Activated B cell treated with CpG ODN at 0.5 μM for 24 hours (primary cell): ENCODE data around the gene GNAT3. TPM values are rescaled to one million over a fixed set of nuclear protein-coding genes. Genes with fewer than 3 reads are reported as not detected.

Source experiments
- ATAC-seq: fragments of 200-7000 bp; cut with Tn5 transposase; one replicate; pipeline ENCODE4 v1.10.0; 2021; ENCODE audit warnings: low read depth, mild to moderate bottlenecking, moderate library complexity
- CTCF ChIA-PET: fragments of 350-600 bp; sonication (Branson Sonifier 250); formaldehyde crosslinking; loops from one replicate; lab custom pipeline; 2021; ENCODE audit warnings: antibody characterized with exemption; lab: Charles Lee
- POLR2A ChIA-PET: fragments of 350-600 bp; sonication (Branson Sonifier 250); formaldehyde crosslinking; loops from one replicate; lab custom pipeline; 2021; ENCODE audit warnings: antibody characterized with exemption; lab: Charles Lee
- DNase-seq: peaks from one replicate; pipeline ENCODE4 v3.0.0; 2022
- H3K27ac Mint-ChIP-seq: one replicate; pipeline ENCODE4 v1.8.0; 2020; ENCODE audit warnings: mixed read lengths
- H3K27me3 Mint-ChIP-seq: one replicate; pipeline ENCODE4 v1.8.0; 2021; ENCODE audit warnings: mixed read lengths
- H3K36me3 Mint-ChIP-seq: one replicate; pipeline ENCODE4 v1.8.0; 2021; ENCODE audit warnings: low read depth, mixed read lengths
- H3K4me1 Mint-ChIP-seq: one replicate; pipeline ENCODE4 v1.8.0; 2021; ENCODE audit warnings: mixed read lengths
- H3K4me3 Mint-ChIP-seq: one replicate; pipeline ENCODE4 v1.8.0; 2020; ENCODE audit warnings: mild to moderate bottlenecking, mixed read lengths
- H3K9me3 Mint-ChIP-seq: one replicate; pipeline ENCODE4 v1.8.0; 2020; ENCODE audit warnings: mixed read lengths
- intact Hi-C: fragments of 100-400 bp; cut with micrococcal nuclease; formaldehyde crosslinking; loops from one replicate; pipeline ENCODE4 v1.15.1; 2024
- total RNA-seq: library from RNA; stranded (reverse); gene quantifications from 2 replicates; pipeline ENCODE4 v1.2.3, GENCODE V29; 2022
- TF ChIP-seq, protein P1 (sequence below): fragments of 200-600 bp; IDR thresholded peaks from one replicate; pipeline ENCODE4 v1.8.0; 2022; ENCODE audit warnings: antibody characterized with exemption, mild to moderate bottlenecking

GNAT3 gene
- total RNA-seq, 1 donor from 2014 or later, result not detected

- H3K4me1 Mint-ChIP-seq, result no peaks in the 10 kb centered on the region
- H3K4me3 Mint-ChIP-seq, result no peak overlapping the region
- CTCF ChIA-PET, result no interaction called here
- intact Hi-C loops, result no loop called here
- TF ChIP-seq, protein P1, sequence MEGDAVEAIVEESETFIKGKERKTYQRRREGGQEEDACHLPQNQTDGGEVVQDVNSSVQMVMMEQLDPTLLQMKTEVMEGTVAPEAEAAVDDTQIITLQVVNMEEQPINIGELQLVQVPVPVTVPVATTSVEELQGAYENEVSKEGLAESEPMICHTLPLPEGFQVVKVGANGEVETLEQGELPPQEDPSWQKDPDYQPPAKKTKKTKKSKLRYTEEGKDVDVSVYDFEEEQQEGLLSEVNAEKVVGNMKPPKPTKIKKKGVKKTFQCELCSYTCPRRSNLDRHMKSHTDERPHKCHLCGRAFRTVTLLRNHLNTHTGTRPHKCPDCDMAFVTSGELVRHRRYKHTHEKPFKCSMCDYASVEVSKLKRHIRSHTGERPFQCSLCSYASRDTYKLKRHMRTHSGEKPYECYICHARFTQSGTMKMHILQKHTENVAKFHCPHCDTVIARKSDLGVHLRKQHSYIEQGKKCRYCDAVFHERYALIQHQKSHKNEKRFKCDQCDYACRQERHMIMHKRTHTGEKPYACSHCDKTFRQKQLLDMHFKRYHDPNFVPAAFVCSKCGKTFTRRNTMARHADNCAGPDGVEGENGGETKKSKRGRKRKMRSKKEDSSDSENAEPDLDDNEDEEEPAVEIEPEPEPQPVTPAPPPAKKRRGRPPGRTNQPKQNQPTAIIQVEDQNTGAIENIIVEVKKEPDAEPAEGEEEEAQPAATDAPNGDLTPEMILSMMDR, result no peak
- no peaks in the 10 kb centered on the region for H3K9me3 Mint-ChIP-seq
- no peaks in the 10 kb centered on the region for H3K36me3 Mint-ChIP-seq
- POLR2A ChIA-PET, result no interaction called here
- no peak for DNase-seq
- H3K27ac Mint-ChIP-seq, result no peak overlapping the region
- H3K27me3 Mint-ChIP-seq, result no peaks in the 10 kb centered on the region
- no peak for ATAC-seq
Measured at GRCh38 chr7:80440883-80441282, 71.0 kb downstream of the GNAT3 start.

GRCh38 chr7:80439894-80440821 lies 71.7 kb downstream of the GNAT3 start:
- TF ChIP-seq, protein P1, result no peak
- POLR2A ChIA-PET, result no interaction called here

DNA sequence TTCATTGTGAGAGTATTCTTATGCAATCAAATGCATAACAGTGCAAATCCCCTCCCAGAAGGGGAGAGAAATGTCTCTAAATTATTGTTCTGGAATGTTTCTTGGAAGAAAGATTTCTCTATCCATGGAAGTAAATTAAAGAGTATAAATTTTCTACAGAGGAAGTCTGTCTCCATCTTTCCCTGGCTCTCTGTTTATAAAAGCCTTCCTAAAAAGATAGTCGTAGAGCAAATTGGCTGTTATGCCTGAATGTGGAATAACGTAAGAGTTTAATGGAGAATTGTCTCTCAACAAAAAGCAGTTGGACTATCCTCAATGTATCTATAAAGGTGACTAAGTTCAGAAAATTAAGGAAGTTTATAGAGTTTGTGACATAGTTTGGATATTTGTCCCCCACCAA lies 76.3 kb downstream of the GNAT3 start:
- ChIA-PET CTCF (no interaction called here), POLR2A (no interaction called here)
- Mint-ChIP-seq H3K36me3 (no peaks in the 10 kb centered on the region), H3K4me1 (no peaks in the 10 kb centered on the region), H3K27ac (no peak overlapping the region), H3K9me3 (peaks cover 5% of the 10 kb centered on the region), H3K27me3 (no peaks in the 10 kb centered on the region), H3K4me3 (no peak overlapping the region)
- intact Hi-C loops, result no loop called here
- TF ChIP-seq, protein P1, result no peak
- no peak for DNase-seq
- no peak for ATAC-seq

More at GRCh38 chr7:80439894-80440821, 71.7 kb downstream of the GNAT3 start:
- intact Hi-C loops, result no loop called here
- Mint-ChIP-seq H3K9me3 (peaks cover 2% of the 10 kb centered on the region), H3K4me3 (no peak overlapping the region), H3K27ac (no peak overlapping the region), H3K4me1 (no peaks in the 10 kb centered on the region), H3K27me3 (no peaks in the 10 kb centered on the region), H3K36me3 (no peaks in the 10 kb centered on the region)
- ATAC-seq (no peak), DNase-seq (no peak)
- CTCF ChIA-PET, result no interaction called here

DNA sequence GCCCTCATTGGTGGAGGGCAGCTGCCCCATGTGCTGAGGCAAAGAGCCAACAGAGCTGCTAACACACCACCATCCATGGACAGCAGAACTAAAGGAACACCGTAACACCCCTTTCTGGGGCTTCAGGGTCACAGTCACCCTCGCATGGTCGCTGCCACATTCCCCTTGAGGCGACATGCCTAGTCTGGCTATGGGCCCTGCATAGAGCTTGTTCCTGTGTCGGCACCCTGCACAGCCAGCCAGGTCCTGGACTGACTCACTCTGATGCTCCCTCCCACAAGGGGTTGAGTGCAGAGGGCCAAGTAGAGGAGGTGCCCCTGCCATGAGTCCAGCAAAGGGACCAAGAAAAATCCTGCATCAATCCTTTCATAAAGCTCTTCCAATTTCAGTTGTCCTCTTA lies 77.8 kb downstream of the GNAT3 start:
- Mint-ChIP-seq H3K36me3 (no peaks in the 10 kb centered on the region), H3K4me1 (no peaks in the 10 kb centered on the region), H3K27me3 (no peaks in the 10 kb centered on the region), H3K9me3 (peaks cover 5% of the 10 kb centered on the region), H3K27ac (no peak overlapping the region), H3K4me3 (no peak overlapping the region)
- TF ChIP-seq, protein P1, result no peak
- ChIA-PET POLR2A (no interaction called here), CTCF (no interaction called here)
- intact Hi-C loops, result no loop called here
- no peak for ATAC-seq
- no peak for DNase-seq

DNA sequence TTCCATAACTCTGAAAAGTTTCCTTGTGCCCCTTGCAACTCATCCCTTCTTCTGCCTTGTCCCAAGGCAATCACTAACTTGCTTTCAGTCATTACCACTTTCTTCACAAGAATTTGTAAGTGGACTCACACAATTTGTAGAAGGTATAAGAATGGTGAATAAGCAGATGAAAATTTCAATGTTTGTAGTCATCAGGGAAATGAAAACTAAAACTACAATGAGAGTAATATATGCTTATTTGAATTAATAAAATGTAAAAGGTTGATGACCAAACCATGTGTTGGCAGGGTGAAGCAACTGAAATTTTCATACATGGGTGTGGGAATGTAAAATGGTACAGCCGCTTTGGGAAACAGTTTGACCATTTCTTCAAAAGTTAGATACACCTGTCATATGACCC lies 79.7 kb downstream of the GNAT3 start:
- ChIA-PET CTCF (no interaction called here), POLR2A (no interaction called here)
- Mint-ChIP-seq H3K36me3 (no peaks in the 10 kb centered on the region), H3K27ac (no peak overlapping the region), H3K4me3 (no peak overlapping the region), H3K27me3 (no peaks in the 10 kb centered on the region), H3K9me3 (peaks cover 5% of the 10 kb centered on the region), H3K4me1 (no peaks in the 10 kb centered on the region)
- DNase-seq (no peak), ATAC-seq (no peak)
- TF ChIP-seq, protein P1, result no peak
- intact Hi-C loops, result no loop called here
